ENCODE results near the gene CALR3.
A peak's percentile ranks its signal among the peaks of the same experiment; 100 is the strongest.
"Not testable (repeated sequence)": the region's sequence is repeated elsewhere in the genome, so short reads cannot be mapped to it uniquely, and the experiment has no call there.

Gene CALR3

GRCh38 chr19:16495982-16496612, at the start of gene CALR3, which contains the start of gene C19orf44:
TSS of gene CALR3 (minus strand) at chr19:16496167. CDS start at chr19:16496129, 38 bp downstream.
TSS of gene C19orf44 (plus strand) at chr19:16496394. CDS start at chr19:16500793, 4,399 bp downstream.
- H4K20me1 ChIP-seq, result no peaks in the 10 kb centered on the region
- no peaks in the 10 kb centered on the region for H3K27me3 ChIP-seq
- peaks cover 0 to 8% (median 4%) of the 10 kb centered on the region in 11 experiments; a peak in 12 of 22 replicates for H3K36me3 ChIP-seq
- peak within 1 kb of the TSS; percentile 79 to 97 (median 88) for H3K4me2 ChIP-seq
- H3K9ac ChIP-seq, result peak within 1 kb of the TSS; percentile 66 to 82 (median 76)
- H3K4me1 ChIP-seq, result peaks cover 10 to 27% (median 21%) of the 10 kb centered on the region in 10 experiments
- peak within 1 kb of the TSS; percentile 43 to 77 (median 67); a peak in 20 of 22 replicates for H3K27ac ChIP-seq
- TF ChIP-seq Cebpa-rat (IDR thresholded peaks at IDR 0.05), result no peak
- H3K4me3 ChIP-seq, result peak within 1 kb of the TSS; percentile 65 to 81 (median 74)
- no peaks in the 10 kb centered on the region for H3K9me3 ChIP-seq (replicated peaks in 1 of 11)

- H3K9ac ChIP-seq, result peak overlapping the region in 9 of 11 experiments; percentile 11 to 96 (median 47); a peak in 12 of 22 replicates
- H3K4me1 ChIP-seq, result peaks cover 42 to 77% (median 67%) of the 10 kb centered on the region in 10 experiments
- H3K4me2 ChIP-seq, result peak overlapping the region; percentile 72 to 97 (median 89)
- H3K27me3 ChIP-seq, result no peaks in the 10 kb centered on the region
- H3K36me3 ChIP-seq, result peaks cover 14 to 28% (median 17%) of the 10 kb centered on the region in 11 experiments
- 0 out of 20 replicates have a peak overlapping the region, but pooled peaks of 2 of the 10 experiments have one; percentile 1 to 3 for H3K4me3 ChIP-seq
- peak overlapping the region in 3 of 11 experiments; percentile 2 to 25 (median 18); a peak in 1 of 22 replicates for H3K27ac ChIP-seq
- H3K9me3 ChIP-seq (replicated peaks in 1 of 11), result no peaks in the 10 kb centered on the region
- H4K20me1 ChIP-seq, result peaks cover 20 to 35% (median 24%) of the 10 kb centered on the region in 11 experiments; a peak in 21 of 22 replicates
- no peak for TF ChIP-seq Cebpa-rat (IDR thresholded peaks at IDR 0.05)
Measured at GRCh38 chr19:16544473-16545231, 48.7 kb upstream of the CALR3 start.

- Histone ChIP-seq H3K9ac (peak overlapping the region; percentile 87 to 97 (median 94)), H4K20me1 (peaks cover 24 to 44% (median 33%) of the 10 kb centered on the region in 11 experiments; a peak in 20 of 22 replicates), H3K36me3 (peaks cover 19 to 33% (median 24%) of the 10 kb centered on the region in 11 experiments), H3K4me3 (peak overlapping the region; percentile 78 to 100 (median 91); a peak in 18 of 20 replicates), H3K27ac (peak overlapping the region in 6 of 11 experiments; percentile 89 to 94 (median 94); a peak in 6 of 22 replicates), H3K4me1 (peaks cover 46 to 76% (median 65%) of the 10 kb centered on the region in 10 experiments), H3K4me2 (peak overlapping the region; percentile 72 to 97 (median 89))
- not testable (repeated sequence) for H3K27me3 ChIP-seq; H3K9me3 ChIP-seq (replicated peaks in 1 of 11)
Measured at GRCh38 chr19:16543734-16544133, 47.8 kb upstream of the CALR3 start.

- no peak for TF ChIP-seq Cebpa-rat (IDR thresholded peaks at IDR 0.05)
- Histone ChIP-seq H4K20me1 (peaks cover 29 to 51% (median 41%) of the 10 kb centered on the region in 11 experiments; a peak in 21 of 22 replicates), H3K4me2 (peak overlapping the region; percentile 72 to 97 (median 89)), H3K36me3 (peaks cover 24 to 36% (median 32%) of the 10 kb centered on the region in 11 experiments), H3K4me1 (peaks cover 46 to 76% (median 59%) of the 10 kb centered on the region in 10 experiments), H3K4me3 (peak overlapping the region; percentile 78 to 100 (median 91)), H3K27me3 (no peaks in the 10 kb centered on the region), H3K27ac (peak overlapping the region; percentile 72 to 95 (median 93)), H3K9me3 (replicated peaks in 1 of 11) (no peaks in the 10 kb centered on the region), H3K9ac (peak overlapping the region; percentile 87 to 97 (median 94))
Measured at GRCh38 chr19:16542910-16543472, 47.0 kb upstream of the CALR3 start.

GRCh38 chr19:16542045-16542909, 46.3 kb upstream of the CALR3 start, which contains the start of gene CHERP:
TSS of gene CHERP (minus strand) at chr19:16542437. CDS start at chr19:16542378, 59 bp downstream.
- Histone ChIP-seq H3K27me3 (no peaks in the 10 kb centered on the region), H3K4me1 (peaks cover 46 to 74% (median 53%) of the 10 kb centered on the region in 10 experiments), H3K9me3 (replicated peaks in 1 of 11) (no peaks in the 10 kb centered on the region), H4K20me1 (peaks cover 37 to 54% (median 48%) of the 10 kb centered on the region in 11 experiments), H3K27ac (peak within 1 kb of the TSS; percentile 72 to 95 (median 93)), H3K36me3 (peaks cover 32 to 43% (median 39%) of the 10 kb centered on the region in 11 experiments), H3K9ac (peak within 1 kb of the TSS; percentile 87 to 97 (median 94)), H3K4me2 (peak within 1 kb of the TSS; percentile 86 to 99 (median 94)), H3K4me3 (peak within 1 kb of the TSS; percentile 78 to 100 (median 91))
- TF ChIP-seq Cebpa-rat (IDR thresholded peaks at IDR 0.05), result no peak

GRCh38 chr19:16541526-16542044, 45.6 kb upstream of the CALR3 start:
- peaks cover 43 to 61% (median 55%) of the 10 kb centered on the region in 11 experiments for H4K20me1 ChIP-seq
- peaks cover 39 to 50% (median 46%) of the 10 kb centered on the region in 11 experiments for H3K36me3 ChIP-seq
- no peak for TF ChIP-seq Cebpa-rat (IDR thresholded peaks at IDR 0.05)
- H3K9me3 ChIP-seq (replicated peaks in 1 of 11), result no peaks in the 10 kb centered on the region
- H3K27ac ChIP-seq, result peak overlapping the region; percentile 72 to 95 (median 93)
- H3K27me3 ChIP-seq, result no peaks in the 10 kb centered on the region
- peak overlapping the region; percentile 87 to 97 (median 94) for H3K9ac ChIP-seq
- peaks cover 45 to 68% (median 51%) of the 10 kb centered on the region in 10 experiments for H3K4me1 ChIP-seq
- H3K4me3 ChIP-seq, result peak overlapping the region; percentile 78 to 100 (median 91)
- H3K4me2 ChIP-seq, result peak overlapping the region; percentile 86 to 99 (median 94)

GRCh38 chr19:16540948-16541347, 45.0 kb upstream of the CALR3 start:
- peaks cover 45 to 68% (median 51%) of the 10 kb centered on the region in 10 experiments for H3K4me1 ChIP-seq
- no peak for TF ChIP-seq Cebpa-rat (IDR thresholded peaks at IDR 0.05)
- peaks cover 45 to 57% (median 52%) of the 10 kb centered on the region in 11 experiments for H3K36me3 ChIP-seq
- H3K27ac ChIP-seq, result peak overlapping the region; percentile 72 to 95 (median 93); a peak in 19 of 22 replicates
- H3K9ac ChIP-seq, result peak overlapping the region; percentile 87 to 97 (median 94)
- peak overlapping the region; percentile 86 to 99 (median 94) for H3K4me2 ChIP-seq
- H3K9me3 ChIP-seq (replicated peaks in 1 of 11), result no peaks in the 10 kb centered on the region
- peak overlapping the region; percentile 78 to 100 (median 91) for H3K4me3 ChIP-seq
- peaks cover 50 to 67% (median 61%) of the 10 kb centered on the region in 11 experiments for H4K20me1 ChIP-seq
- no peaks in the 10 kb centered on the region for H3K27me3 ChIP-seq
